Panc1 (cell line): Measurements from ENCODE around the gene PAX2. TPM values are rescaled to one million over a fixed set of nuclear protein-coding genes. Genes with fewer than 3 reads are reported as not detected.

Experiments
- ATAC-seq: fragments of 200-7000 bp; cut with Tn5 transposase; 2 replicates; pipeline ENCODE4 v1.9.1; 2020; ENCODE audit warnings: mild to moderate bottlenecking, moderate library complexity
- BruUV-seq: library from RNA; stranded (reverse); fragments of 400-500 nt; replicated peaks from 2 replicates; lab custom pipeline; 2021; lab: Mats Ljungman, UMichigan
- CTCF ChIA-PET: fragments of 300-600 bp; sonication (Branson Sonifier 250); formaldehyde crosslinking; loops from one replicate; lab custom pipeline; 2022; ENCODE audit warnings: antibody characterized with exemption; lab: Charles Lee
- POLR2A ChIA-PET: fragments of 300-600 bp; sonication (Branson Sonifier 250); formaldehyde crosslinking; loops from one replicate; lab custom pipeline; 2022; ENCODE audit warnings: antibody characterized with exemption; lab: Charles Lee
- DNase-seq: peaks from one replicate; pipeline ENCODE4 v3.0.0-alpha.2; 2010; ENCODE audit warnings: low read depth, low spot score
- H3K27ac ChIP-seq: 2 replicates; pipeline ENCODE4 v1.5.1; 2011; ENCODE audit warnings: mild to moderate bottlenecking, low read length, inconsistent platforms
- H3K27me3 ChIP-seq: fragments of 200-500 bp; sonication (Bioruptor generic); 2 replicates; pipeline ENCODE4 v1.6.0; 2014; ENCODE audit warnings: low read length, inconsistent platforms; ENCODE audit not compliant: control insufficient read depth, insufficient read depth
- H3K36me3 ChIP-seq: fragments of 200-500 bp; sonication (Bioruptor generic); 2 replicates; pipeline ENCODE4 v1.5.1; 2014; ENCODE audit warnings: inconsistent platforms, mild to moderate bottlenecking, low read length, moderate library complexity; ENCODE audit not compliant: control insufficient read depth, insufficient read depth
- H3K4me1 ChIP-seq: 2 replicates; pipeline ENCODE4 v1.5.1; 2011; ENCODE audit warnings: inconsistent platforms, mild to moderate bottlenecking, low read length, moderate library complexity; ENCODE audit not compliant: control insufficient read depth, insufficient read depth
- H3K4me3 ChIP-seq, 2 experiments: 2 replicates each; pipeline ENCODE4 v1.5.1; 2011 to 2012; ENCODE audit warnings: low read depth in 2 of 2, low read length in 2 of 2, mild to moderate bottlenecking in 2 of 2, inconsistent platforms in 1 of 2, moderate library complexity in 1 of 2
- H3K9me3 ChIP-seq: fragments of 200-500 bp; sonication (Bioruptor generic); 2 replicates; pipeline ENCODE4 v1.5.1; 2014; ENCODE audit warnings: low read depth, mild to moderate bottlenecking, inconsistent platforms, low read length, moderate library complexity; ENCODE audit not compliant: control insufficient read depth, insufficient read depth
- CTCF ChIP-seq: fragments of 450-650 bp; IDR thresholded peaks from 2 replicates; pipeline ENCODE4 v1.5.1; 2017; ENCODE audit warnings: mild to moderate bottlenecking
- POLR2AphosphoS5 ChIP-seq: IDR thresholded peaks from 2 replicates; pipeline ENCODE4 v1.6.1; 2012; ENCODE audit warnings: mild to moderate bottlenecking, low read depth, low read length, moderate library complexity
- REST ChIP-seq, 2 experiments: IDR thresholded peaks; 2 replicates each; pipeline ENCODE4 v1.6.1; 2011 to 2012; ENCODE audit warnings: low read depth in 2 of 2, control low read depth in 1 of 2, low read length in 1 of 2, mild to moderate bottlenecking in 1 of 2, moderate library complexity in 1 of 2; ENCODE audit not compliant: insufficient read depth in 1 of 2
- SIN3A ChIP-seq: IDR thresholded peaks from 2 replicates; pipeline ENCODE4 v1.6.1; 2012; ENCODE audit warnings: low read depth, mild to moderate bottlenecking, low read length, moderate library complexity, borderline replicate concordance; ENCODE audit not compliant: insufficient read depth
- TCF7L2 ChIP-seq: IDR thresholded peaks from 2 replicates; pipeline ENCODE4 v1.6.1; 2011; ENCODE audit warnings: mild to moderate bottlenecking, low read depth, low read length, inconsistent platforms
- in situ Hi-C: cut with HindIII; loops from 2 replicates; pipeline ENCODE4 v1.10.0; 2016; ENCODE audit warnings: low sequenced_read_pairs, low pct_unique_long_range_greater_than_20kb
- intact Hi-C: fragments of 100-400 bp; cut with micrococcal nuclease; formaldehyde crosslinking; loops from one replicate; pipeline ENCODE4 v1.10.0; 2022; ENCODE audit not compliant: unreplicated experiment
- total RNA-seq: library from RNA; stranded (reverse); gene quantifications from one replicate; pipeline ENCODE4 v1.2.1, GENCODE V29; 2021; ENCODE audit not compliant: unreplicated experiment

The PAX2 gene
- total RNA-seq, 1 experiment from 2014 or later, result 72.3 TPM

- in situ Hi-C loops, result no loop called here
- ATAC-seq (peak; percentile 0; the same call in 1 of the 2 replicates), DNase-seq (no peak)
- Histone ChIP-seq H3K4me3 (peak overlapping the region; percentile 54 to 77), H3K36me3 (no peaks in the 10 kb centered on the region), H3K27ac (peak overlapping the region; percentile 99), H3K9me3 (no peaks in the 10 kb centered on the region), H3K27me3 (no peaks in the 10 kb centered on the region), H3K4me1 (peaks cover 51% of the 10 kb centered on the region)
- intact Hi-C loops, result no loop called here
- BruUV-seq, result no TSS peak
- POLR2A ChIA-PET, result interaction anchor here (1.0 kb wide), 1 partner anchor 9 kb away, joined by 4 read pairs; no protein-coding TSS in a partner anchor
- CTCF ChIA-PET, result interaction anchor here (1.1 kb wide), 1 partner anchor 9 kb away, joined by 4 read pairs; no protein-coding TSS in a partner anchor
- TF ChIP-seq SIN3A (no peak), POLR2AphosphoS5 (no peak), CTCF (no peak), TCF7L2 (peak; percentile 15; the same call in 1 of the 2 replicates)
Measured at GRCh38 chr10:100735087-100735336, 10.4 kb upstream of the PAX2 start.

- H3K27me3 ChIP-seq, result no peaks in the 10 kb centered on the region
- intact Hi-C loops (no loop called here), in situ Hi-C loops (no loop called here)
- peaks cover 56% of the 10 kb centered on the region for H3K4me1 ChIP-seq
- no TSS peak for BruUV-seq
- CTCF ChIA-PET, result interaction anchor here (1.1 kb wide), 1 partner anchor 8 kb away, joined by 4 read pairs; no protein-coding TSS in a partner anchor
- H3K36me3 ChIP-seq, result no peaks in the 10 kb centered on the region
- peak overlapping the region; percentile 54 to 77 for H3K4me3 ChIP-seq
- no peak for TF ChIP-seq REST (IDR thresholded peaks at IDR 0.05; ENCODE audit: insufficient read depth in 1 of 2, low read depth in 2 of 2, low read length in 1 of 2)
- peak; percentile 33; the same call in 1 of the 2 replicates for TF ChIP-seq SIN3A
- ATAC-seq (peak; percentile 33), DNase-seq (no peak)
- peak overlapping the region; percentile 99 for H3K27ac ChIP-seq
- no peaks in the 10 kb centered on the region for H3K9me3 ChIP-seq
- POLR2A ChIA-PET, result interaction anchor here (1.0 kb wide), 1 partner anchor 8 kb away, joined by 4 read pairs; no protein-coding TSS in a partner anchor
Measured at GRCh38 chr10:100735337-100736143, 9.8 kb upstream of the PAX2 start.
